CD8-positive, alpha-beta memory T cell (primary cell): ENCODE measurements around the gene PDLIM7. TPM values are rescaled to one million over a fixed set of nuclear protein-coding genes. Genes with fewer than 3 reads are reported as not detected.

Experiments used
- CTCF ChIA-PET: fragments of 350-600 bp; sonication (Branson Sonifier 250); formaldehyde crosslinking; loops from one replicate; lab custom pipeline; 2021; ENCODE audit warnings: antibody characterized with exemption; lab: Charles Lee
- POLR2A ChIA-PET: fragments of 350-600 bp; sonication (Branson Sonifier 250); formaldehyde crosslinking; loops from one replicate; lab custom pipeline; 2021; ENCODE audit warnings: antibody characterized with exemption; lab: Charles Lee
- DNase-seq, 5 donors: peaks; one replicate each; pipeline versions ENCODE4 v3.0.0 to v3.0.0-alpha.2; 2020 to 2022; ENCODE audit warnings: mixed read lengths in 1 of 5
- H3K27ac ChIP-seq: one replicate; pipeline ENCODE4 v1.7.0; 2013; ENCODE audit warnings: low read depth, mild to moderate bottlenecking, low read length, moderate library complexity
- H3K27me3 ChIP-seq: 2 replicates; pipeline ENCODE4 v1.7.0; 2013; ENCODE audit warnings: low read length, mild to moderate bottlenecking; ENCODE audit not compliant: insufficient read depth, poor library complexity, severe bottlenecking
- H3K36me3 ChIP-seq: 2 replicates; pipeline ENCODE4 v1.7.0; 2013; ENCODE audit warnings: mild to moderate bottlenecking, low read length, moderate library complexity; ENCODE audit not compliant: insufficient read depth
- H3K4me1 ChIP-seq: 2 replicates; pipeline ENCODE4 v1.7.0; 2013; ENCODE audit warnings: mild to moderate bottlenecking, low read length, moderate library complexity; ENCODE audit not compliant: insufficient read depth
- H3K4me3 ChIP-seq: 2 replicates; pipeline ENCODE4 v1.7.0; 2013; ENCODE audit warnings: mild to moderate bottlenecking, low read length
- H3K9me3 ChIP-seq: 2 replicates; pipeline ENCODE4 v1.7.0; 2013; ENCODE audit warnings: mild to moderate bottlenecking, low read length
- H3K27ac Mint-ChIP-seq, 8 donors: one replicate each; pipeline ENCODE4 v1.8.0; 2020 to 2021; ENCODE audit warnings: mixed read lengths in 8 of 8, mild to moderate bottlenecking in 6 of 8, inconsistent platforms in 3 of 8, moderate library complexity in 3 of 8
- H3K27me3 Mint-ChIP-seq, 2 donors: one replicate each; pipeline ENCODE4 v1.8.0; 2020 to 2021; ENCODE audit warnings: mixed read lengths in 2 of 2, mild to moderate bottlenecking in 1 of 2, moderate library complexity in 1 of 2
- H3K36me3 Mint-ChIP-seq, 3 donors: one replicate each; pipeline ENCODE4 v1.8.0; 2020 to 2021; ENCODE audit warnings: mixed read lengths in 3 of 3, inconsistent platforms in 1 of 3, mild to moderate bottlenecking in 1 of 3
- H3K4me1 Mint-ChIP-seq, 3 donors: one replicate each; pipeline ENCODE4 v1.8.0; 2020 to 2021; ENCODE audit warnings: mixed read lengths in 3 of 3, inconsistent platforms in 1 of 3, mild to moderate bottlenecking in 1 of 3
- H3K4me3 Mint-ChIP-seq, 7 donors: one replicate each; pipeline ENCODE4 v1.8.0; 2020 to 2021; ENCODE audit warnings: mixed read lengths in 7 of 7, mild to moderate bottlenecking in 6 of 7, moderate library complexity in 4 of 7, inconsistent platforms in 2 of 7
- H3K9me3 Mint-ChIP-seq, 5 donors: one replicate each; pipeline ENCODE4 v1.8.0; 2020 to 2022; ENCODE audit warnings: mixed read lengths in 5 of 5, mild to moderate bottlenecking in 3 of 5, moderate library complexity in 2 of 5, inconsistent platforms in 1 of 5
- polyA plus RNA-seq: library from polyadenylated mRNA; unstranded; fragments of 300-500 nt; fragmentation: Illumina TruSeq; gene quantifications from one replicate; pipeline ENCODE4 v1.2.3, GENCODE V29; 2021
- total RNA-seq, 2 experiments: library from RNA; stranded (reverse); gene quantifications; one replicate each; pipeline ENCODE4 v1.2.3, GENCODE V29; 2021

The PDLIM7 gene
- total and polyA plus RNA-seq, 3 experiments from 2014 or later: 6.0 to 30.4 (median 28.4) TPM

DNA sequence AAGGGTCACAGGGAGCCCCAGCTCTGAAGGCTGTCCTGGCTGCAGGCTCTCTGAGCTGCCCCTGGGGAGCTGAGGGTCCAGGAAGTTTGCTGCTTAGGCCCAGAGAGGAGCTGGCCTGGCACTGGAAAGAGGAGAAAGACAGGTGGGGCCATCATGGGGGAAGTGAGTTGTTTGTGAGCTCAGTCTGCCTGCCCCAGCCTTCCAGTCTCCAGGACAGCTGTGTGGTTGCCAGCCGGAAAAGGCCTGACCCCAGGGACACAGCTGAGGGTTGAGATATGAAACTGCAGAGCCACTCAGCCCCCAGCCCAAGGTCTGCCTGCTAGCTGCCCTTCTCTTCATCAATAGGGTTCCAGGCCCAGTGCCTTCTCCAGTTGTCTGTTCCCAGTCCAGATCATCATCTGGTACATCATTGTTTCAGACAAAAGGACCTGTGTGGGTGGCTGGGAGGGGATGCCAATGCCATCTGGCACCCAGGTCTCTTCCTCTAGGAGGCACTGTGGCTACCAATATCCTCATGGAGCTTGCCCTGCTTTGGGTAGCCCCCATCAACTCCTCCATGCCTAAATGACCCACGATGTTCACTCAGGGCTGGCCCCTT lies 23.6 kb upstream of the PDLIM7 start:
- Histone ChIP-seq H3K4me1 (peaks cover 22% of the 10 kb centered on the region), H3K27ac (no peak overlapping the region)
- POLR2A ChIA-PET: no interaction called here

DNA sequence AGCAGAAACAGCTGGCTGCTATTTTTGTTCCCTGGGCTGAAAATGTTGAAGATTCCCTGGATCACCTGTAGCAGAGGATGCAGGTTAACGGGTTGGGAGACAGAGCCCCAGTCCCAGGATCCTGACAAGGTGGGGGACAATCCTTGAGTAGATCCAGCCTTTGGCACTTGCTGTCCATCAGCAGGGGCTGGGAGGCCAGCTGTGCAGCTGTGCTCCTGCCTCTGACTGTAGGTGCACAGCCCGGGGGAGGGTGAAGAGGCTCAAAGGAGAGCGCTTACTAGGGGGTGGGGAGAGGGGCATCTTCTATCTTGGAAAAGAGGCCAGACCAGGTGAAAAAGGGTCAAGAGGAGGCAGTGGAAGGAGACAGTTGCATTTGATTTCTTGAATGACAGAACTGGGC lies 22.9 kb upstream of the PDLIM7 start:
- H3K4me1 Mint-ChIP-seq: peaks cover 40 to 56% (median 53%) of the 10 kb centered on the region in 3 donors
- H3K36me3 Mint-ChIP-seq: peaks cover 1 to 52% (median 5%) of the 10 kb centered on the region in 3 donors
- peak overlapping the region in 7 of 8 donors; percentile 15 to 77 (median 56) for H3K27ac Mint-ChIP-seq
- H3K27me3 ChIP-seq: no peaks in the 10 kb centered on the region
- no peaks in the 10 kb centered on the region for H3K9me3 Mint-ChIP-seq
- H3K27me3 Mint-ChIP-seq: peaks cover 0 to 2% of the 10 kb centered on the region in 2 donors
- peaks cover 29% of the 10 kb centered on the region for H3K4me1 ChIP-seq
- ChIA-PET POLR2A (no interaction called here), CTCF (no interaction called here)
- no peak overlapping the region for H3K27ac ChIP-seq
- H3K4me3 ChIP-seq: no peak overlapping the region
- no peaks in the 10 kb centered on the region for H3K9me3 ChIP-seq
- DNase-seq: no peak
- H3K36me3 ChIP-seq: peaks cover 11% of the 10 kb centered on the region
- H3K4me3 Mint-ChIP-seq: peak overlapping the region in 3 of 7 donors; percentile 5 to 33 (median 10)

More for the DNA sequence above, 23.6 kb upstream of the PDLIM7 start:
- Mint-ChIP-seq H3K27ac (peak overlapping the region; percentile 12 to 81 (median 59)), H3K27me3 (peaks cover 0 to 2% of the 10 kb centered on the region in 2 donors), H3K9me3 (no peaks in the 10 kb centered on the region), H3K36me3 (peaks cover 0 to 45% (median 2%) of the 10 kb centered on the region in 3 donors), H3K4me1 (peaks cover 33 to 49% (median 46%) of the 10 kb centered on the region in 3 donors), H3K4me3 (peak overlapping the region in 3 of 7 donors; percentile 12 to 60 (median 32))
- Histone ChIP-seq H3K27me3 (no peaks in the 10 kb centered on the region), H3K4me3 (no peak overlapping the region), H3K36me3 (peaks cover 11% of the 10 kb centered on the region), H3K9me3 (no peaks in the 10 kb centered on the region)
- CTCF ChIA-PET: interaction anchor here (1.6 kb wide), 1 partner anchor 20 kb away, joined by 7 read pairs; no protein-coding TSS in a partner anchor
- DNase-seq: no peak

DNA sequence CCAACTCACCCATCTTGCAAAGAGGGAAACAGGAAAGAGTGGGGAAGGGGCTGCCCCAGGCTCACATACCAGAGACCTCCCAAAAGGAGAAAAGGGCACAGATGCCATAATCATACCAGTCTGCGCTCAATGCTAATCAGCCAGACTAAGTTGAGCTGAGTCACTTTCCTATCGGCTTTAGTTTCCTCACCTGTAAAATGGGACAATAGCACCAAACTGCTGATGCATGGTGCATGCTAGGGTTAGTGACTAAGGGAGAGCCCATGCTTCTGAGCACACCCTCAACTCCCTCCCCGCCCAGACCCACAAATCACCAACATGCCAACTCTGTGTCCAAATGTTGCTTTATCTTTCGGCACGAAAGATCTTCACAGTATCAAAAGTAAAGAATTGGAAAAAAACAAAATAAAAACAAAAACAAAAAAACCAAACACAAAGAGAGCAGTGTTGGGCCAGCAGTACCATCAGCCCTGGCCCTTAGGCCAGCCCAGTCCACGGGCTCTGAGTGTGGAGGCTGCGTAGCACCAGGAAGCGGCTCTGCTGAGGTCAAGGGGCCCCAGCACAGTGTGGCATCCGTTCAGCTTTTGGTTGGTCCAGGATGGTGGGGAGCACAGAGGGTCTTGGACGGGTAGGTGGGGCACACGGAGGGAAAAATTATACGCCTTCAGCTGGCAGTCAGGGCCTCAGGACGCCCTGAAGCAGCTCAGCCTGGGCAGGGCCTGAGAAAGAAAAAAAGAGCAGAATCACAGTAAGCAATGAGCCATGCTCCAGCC lies 22.2 kb upstream of the PDLIM7 start:
- Histone ChIP-seq H3K4me3 (no peak overlapping the region), H3K36me3 (peaks cover 7% of the 10 kb centered on the region), H3K9me3 (no peaks in the 10 kb centered on the region), H3K27me3 (no peaks in the 10 kb centered on the region), H3K27ac (no peak overlapping the region), H3K4me1 (peaks cover 29% of the 10 kb centered on the region)
- ChIA-PET POLR2A (no interaction called here), CTCF (no interaction called here)
- Mint-ChIP-seq H3K36me3 (peaks cover 3 to 55% (median 5%) of the 10 kb centered on the region in 3 donors), H3K4me3 (peak overlapping the region in 2 of 7 donors; percentile 33 to 45), H3K27me3 (peaks cover 0 to 2% of the 10 kb centered on the region in 2 donors), H3K9me3 (no peaks in the 10 kb centered on the region), H3K4me1 (peaks cover 42 to 61% (median 57%) of the 10 kb centered on the region in 3 donors), H3K27ac (peak overlapping the region in 5 of 8 donors; percentile 15 to 70 (median 54))
- no peak for DNase-seq

DNA sequence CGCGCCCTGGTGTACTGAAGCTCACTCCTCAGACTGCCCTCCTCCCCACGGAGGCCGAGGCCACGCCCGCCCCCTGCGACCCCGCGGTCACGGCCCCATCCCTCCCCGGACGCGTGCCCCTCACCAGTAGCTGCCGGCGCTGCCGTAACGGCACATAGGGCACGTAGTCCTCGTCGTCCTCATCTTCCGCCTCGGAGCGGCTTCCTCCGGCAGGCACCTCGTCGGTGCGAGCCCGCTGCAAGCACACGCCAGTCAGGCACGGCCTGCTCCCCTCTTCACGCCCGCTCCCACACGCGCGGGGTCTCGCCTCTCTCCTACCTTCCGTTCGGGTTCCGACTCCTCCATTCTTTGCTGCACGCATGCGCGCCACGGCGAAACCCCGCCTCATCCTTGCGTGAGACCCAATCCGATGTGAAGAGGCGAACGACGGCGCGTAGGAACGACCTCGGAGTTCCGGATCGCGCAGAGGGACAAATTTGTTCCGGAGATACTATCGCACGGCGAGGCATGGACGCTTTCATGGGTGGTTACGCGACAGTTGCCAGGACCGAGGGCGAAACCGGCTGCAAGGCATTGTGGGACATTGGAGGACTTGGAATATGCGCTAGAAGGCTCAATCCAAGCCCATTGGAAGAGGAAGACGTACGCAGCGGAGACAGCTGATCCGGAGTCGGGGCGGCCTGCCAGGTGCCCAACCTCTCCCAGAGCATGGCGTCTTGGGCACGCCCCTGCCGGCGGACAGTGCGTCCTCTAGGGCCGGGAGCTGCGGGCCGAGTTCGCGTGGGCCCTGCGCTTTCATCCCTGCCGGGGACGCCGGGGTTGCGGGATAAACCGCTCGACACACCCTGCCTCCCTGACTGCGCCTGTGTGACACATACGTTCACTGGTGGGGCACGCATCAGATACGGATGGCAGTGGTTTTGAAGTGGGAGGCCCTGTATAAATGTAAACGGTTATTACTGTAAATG lies 19.5 kb upstream of the PDLIM7 start, which contains the start of gene DDX41:
TSS of gene DDX41 (minus strand) at position 361 of the 968 bp plus-strand sequence. CDS start at position 345, 16 bp downstream.
- Histone ChIP-seq H3K36me3 (peaks cover 19% of the 10 kb centered on the region), H3K9me3 (no peaks in the 10 kb centered on the region), H3K27ac (peak within 1 kb of the TSS; percentile 75), H3K27me3 (no peaks in the 10 kb centered on the region), H3K4me3 (peak within 1 kb of the TSS; percentile 85), H3K4me1 (peaks cover 29% of the 10 kb centered on the region)
- H3K9me3 Mint-ChIP-seq: no peaks in the 10 kb centered on the region
- DNase-seq: peak; percentile 91 to 97 (median 94)
- peak within 1 kb of the TSS; percentile 82 to 98 (median 94) for H3K27ac Mint-ChIP-seq
- H3K4me1 Mint-ChIP-seq: peaks cover 44 to 67% (median 55%) of the 10 kb centered on the region in 3 donors
- POLR2A ChIA-PET: interaction anchor here (1.2 to 1.4 kb wide), 2 partner anchors 8 to 383 kb away, joined by 3 to 4 read pairs; partner anchors contain the start of gene NSD1
- peaks cover 0 to 2% of the 10 kb centered on the region in 2 donors for H3K27me3 Mint-ChIP-seq
- peaks cover 5 to 69% (median 7%) of the 10 kb centered on the region in 3 donors for H3K36me3 Mint-ChIP-seq
- CTCF ChIA-PET: interaction anchor here (1.5 to 1.9 kb wide), 4 partner anchors 15 to 208 kb away, joined by 5 to 16 read pairs (median 6); partner anchors contain the start of gene PDLIM7
- H3K4me3 Mint-ChIP-seq: peak within 1 kb of the TSS; percentile 92 to 100 (median 95)

DNA sequence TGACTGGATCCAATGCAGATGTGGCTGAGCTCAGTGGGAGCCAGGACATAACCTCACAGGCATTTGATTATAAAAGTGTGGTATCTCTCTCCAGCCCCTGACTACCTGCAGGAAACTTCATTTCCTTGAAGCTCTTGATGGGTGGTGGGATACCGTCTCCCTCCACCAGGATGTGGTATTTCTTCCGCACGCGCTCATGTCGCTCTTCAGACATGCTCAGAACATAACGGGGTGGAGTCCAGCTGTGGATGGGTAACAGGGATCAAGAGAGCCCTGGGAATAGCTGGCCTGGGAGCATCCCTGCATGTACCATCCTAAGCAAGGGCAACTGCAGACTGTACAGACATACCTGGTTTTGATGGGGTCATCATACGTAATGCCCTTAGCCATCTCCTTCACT lies 18.2 kb upstream of the PDLIM7 start:
- peaks cover 0 to under 1% of the 10 kb centered on the region in 2 donors for H3K27me3 Mint-ChIP-seq
- Histone ChIP-seq H3K9me3 (no peaks in the 10 kb centered on the region), H3K4me3 (peak overlapping the region; percentile 85), H3K27me3 (no peaks in the 10 kb centered on the region), H3K4me1 (peaks cover 21% of the 10 kb centered on the region), H3K27ac (peak overlapping the region; percentile 75), H3K36me3 (peaks cover 23% of the 10 kb centered on the region)
- peak overlapping the region; percentile 63 to 100 (median 95) for H3K4me3 Mint-ChIP-seq
- no peak for DNase-seq
- POLR2A ChIA-PET: interaction anchor here (1.2 to 1.4 kb wide), 2 partner anchors 9 to 381 kb away, joined by 3 to 4 read pairs; partner anchors contain the start of gene NSD1
- peaks cover 39 to 54% (median 44%) of the 10 kb centered on the region in 3 donors for H3K4me1 Mint-ChIP-seq
- no peaks in the 10 kb centered on the region for H3K9me3 Mint-ChIP-seq
- peak overlapping the region in 4 of 8 donors; percentile 43 to 96 (median 62) for H3K27ac Mint-ChIP-seq
- peaks cover 5 to 70% (median 7%) of the 10 kb centered on the region in 3 donors for H3K36me3 Mint-ChIP-seq
- CTCF ChIA-PET: interaction anchor here (1.2 to 1.9 kb wide), 5 partner anchors 14 to 207 kb away, joined by 3 to 16 read pairs (median 5); partner anchors contain the start of gene PDLIM7

DNA sequence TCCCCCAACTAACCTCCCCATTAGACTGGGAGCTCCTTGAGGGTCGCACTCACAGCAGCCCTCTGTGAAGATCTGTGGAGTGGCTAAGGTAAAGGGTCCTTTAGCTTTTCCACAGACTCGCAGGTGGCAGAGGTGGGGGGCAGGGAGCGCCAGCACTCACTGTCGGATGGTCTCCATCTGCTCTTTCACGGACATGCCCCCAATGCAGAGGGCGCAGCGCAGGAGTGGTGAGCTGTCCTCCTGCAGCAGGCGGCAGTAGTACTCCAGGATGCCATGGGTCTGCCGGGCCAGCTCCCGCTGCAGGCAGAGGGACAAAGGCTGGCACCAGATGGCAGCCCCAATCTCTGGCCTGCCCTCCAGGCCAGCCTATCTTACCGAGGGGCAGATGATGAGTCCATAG lies 17.1 kb upstream of the PDLIM7 start:
- Histone ChIP-seq H3K27ac (no peak overlapping the region), H3K4me1 (peaks cover 19% of the 10 kb centered on the region), H3K9me3 (no peaks in the 10 kb centered on the region), H3K36me3 (peaks cover 23% of the 10 kb centered on the region), H3K4me3 (no peak overlapping the region), H3K27me3 (no peaks in the 10 kb centered on the region)
- peak overlapping the region in 5 of 7 donors; percentile 13 to 100 (median 93) for H3K4me3 Mint-ChIP-seq
- peaks cover 31 to 44% (median 34%) of the 10 kb centered on the region in 3 donors for H3K4me1 Mint-ChIP-seq
- H3K9me3 Mint-ChIP-seq: no peaks in the 10 kb centered on the region
- CTCF ChIA-PET: interaction anchor here (0.9 to 1.0 kb wide), 2 partner anchors 13 to 111 kb away, joined by 3 read pairs; no protein-coding TSS in a partner anchor
- H3K36me3 Mint-ChIP-seq: peaks cover 5 to 65% (median 7%) of the 10 kb centered on the region in 3 donors
- no peak for DNase-seq
- peak overlapping the region in 2 of 8 donors; percentile 12 to 60 for H3K27ac Mint-ChIP-seq
- no peaks in the 10 kb centered on the region for H3K27me3 Mint-ChIP-seq
- POLR2A ChIA-PET: no interaction called here

DNA sequence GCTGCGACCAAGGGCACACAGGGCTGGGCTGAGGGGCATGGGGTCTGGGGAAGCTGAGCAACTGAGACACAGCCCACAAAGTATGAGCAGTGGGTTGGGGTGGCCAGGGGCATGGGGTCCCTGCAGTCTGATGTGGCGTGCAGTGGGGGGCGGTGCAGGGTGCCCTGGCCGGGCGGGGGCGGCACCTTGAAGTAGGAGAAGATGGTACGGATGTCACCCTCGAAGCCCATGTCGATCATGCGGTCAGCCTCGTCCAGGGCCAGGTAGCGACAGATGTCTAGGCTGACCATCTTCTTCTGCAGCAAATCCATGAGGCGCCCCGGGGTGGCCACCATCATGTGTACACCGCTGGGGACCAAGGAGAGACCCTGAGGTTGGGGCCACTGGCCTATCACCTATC lies 16.1 kb upstream of the PDLIM7 start:
- Mint-ChIP-seq H3K27ac (no peak overlapping the region), H3K9me3 (no peaks in the 10 kb centered on the region), H3K27me3 (no peaks in the 10 kb centered on the region), H3K4me1 (peaks cover 27 to 36% (median 27%) of the 10 kb centered on the region in 3 donors), H3K4me3 (peak overlapping the region in 2 of 7 donors; percentile 40 to 88), H3K36me3 (peaks cover 5 to 64% (median 7%) of the 10 kb centered on the region in 3 donors)
- DNase-seq: no peak
- H3K4me3 ChIP-seq: no peak overlapping the region
- H3K27ac ChIP-seq: no peak overlapping the region
- POLR2A ChIA-PET: no interaction called here
- peaks cover 23% of the 10 kb centered on the region for H3K36me3 ChIP-seq
- CTCF ChIA-PET: interaction anchor here (1.0 kb wide), 1 partner anchor 12 kb away, joined by 3 read pairs; no protein-coding TSS in a partner anchor
- no peaks in the 10 kb centered on the region for H3K27me3 ChIP-seq
- H3K9me3 ChIP-seq: no peaks in the 10 kb centered on the region
- H3K4me1 ChIP-seq: peaks cover 10% of the 10 kb centered on the region
